ENCODE measurements around the gene CHCHD3. TPM values are rescaled to one million over a fixed set of nuclear protein-coding genes. Genes with fewer than 3 reads are reported as not detected.

The CHCHD3 gene
- total and polyA plus RNA-seq, 7 donors, result 61.7 to 93.4 (median 63.7) TPM

DNA sequence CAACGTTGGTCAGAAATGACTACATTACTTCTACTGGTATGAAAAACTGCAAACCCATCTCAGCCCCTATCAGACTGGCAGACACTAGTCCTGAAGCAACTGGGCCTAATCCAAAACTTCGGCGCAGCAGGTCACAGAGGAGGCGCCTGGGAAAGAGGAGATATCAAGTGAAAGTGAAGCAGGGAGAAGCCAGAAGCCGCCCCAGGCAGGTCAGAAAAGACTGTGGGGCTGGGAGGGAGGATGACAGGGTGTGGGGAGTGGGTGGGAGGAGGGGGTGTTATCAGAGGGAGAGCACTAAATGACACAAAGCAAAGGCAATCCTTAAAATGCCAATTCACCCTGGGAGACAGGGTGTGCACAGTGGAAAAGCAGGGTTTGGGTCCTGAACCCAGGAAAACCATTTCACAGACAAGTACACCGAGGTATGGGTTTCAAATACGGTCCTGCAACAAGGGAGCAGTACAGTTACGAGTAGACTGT lies 731 bp downstream of the CHCHD3 start:
- WGBS, 2 donors, result 1 to 6% methylated on average over 8 of the region's 8 CpGs
- intact Hi-C loops (cut with DNase I), result loop anchor here (5.0 kb wide), 2 partner anchors 171 to 1236 kb away; partner anchors contain the start of genes EXOC4 and SLC35B4
- H3K36me3 ChIP-seq, result no peaks in the 10 kb centered on the region
- H3K27ac ChIP-seq, result peak overlapping the region; percentile 77 to 89 (median 88)
- no peaks in the 10 kb centered on the region for H3K9me3 ChIP-seq
- peaks cover 0 to 42% (median 23%) of the 10 kb centered on the region in 4 donors for H3K4me1 ChIP-seq
- TF ChIP-seq EP300 (IDR thresholded peaks at IDR 0.05) (no peak), POLR2A (IDR thresholded peaks at IDR 0.05) (no peak)
- H3K4me3 ChIP-seq, result peak overlapping the region; percentile 73 to 96 (median 88)
- no peak for DNase-seq
- no peaks in the 10 kb centered on the region for H3K27me3 ChIP-seq

DNA sequence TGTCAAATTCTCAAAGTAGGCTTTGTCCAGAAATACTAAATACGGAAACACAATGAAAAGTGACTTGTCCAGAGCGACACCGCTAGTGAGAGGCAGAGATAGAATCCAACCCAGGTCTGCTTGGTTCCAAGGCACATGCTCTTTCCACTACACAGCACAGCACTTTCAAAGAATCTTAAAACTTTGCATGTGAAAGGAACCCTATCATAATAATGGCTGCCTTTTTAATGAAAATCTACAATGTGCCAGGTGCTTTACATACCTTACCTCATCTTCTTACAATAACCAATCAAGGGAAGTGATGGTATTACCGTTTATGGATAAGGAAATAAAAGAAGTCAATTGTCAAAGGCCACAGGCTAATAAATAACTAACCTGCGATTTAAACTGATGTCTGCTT lies 2.6 kb downstream of the CHCHD3 start:
- Histone ChIP-seq H3K4me1 (peaks cover 0 to 46% (median 23%) of the 10 kb centered on the region in 4 donors), H3K27me3 (no peaks in the 10 kb centered on the region), H3K36me3 (no peaks in the 10 kb centered on the region), H3K9me3 (no peaks in the 10 kb centered on the region), H3K4me3 (no peak overlapping the region), H3K27ac (no peak overlapping the region)
- WGBS, 2 donors, result 70 to 84% methylated on average over 5 of the region's 5 CpGs
- TF ChIP-seq EP300 (IDR thresholded peaks at IDR 0.05) (no peak), POLR2A (IDR thresholded peaks at IDR 0.05) (no peak), POLR2AphosphoS5 (IDR thresholded peaks at IDR 0.05) (no peak)
- TF ChIP-seq, protein P1, sequence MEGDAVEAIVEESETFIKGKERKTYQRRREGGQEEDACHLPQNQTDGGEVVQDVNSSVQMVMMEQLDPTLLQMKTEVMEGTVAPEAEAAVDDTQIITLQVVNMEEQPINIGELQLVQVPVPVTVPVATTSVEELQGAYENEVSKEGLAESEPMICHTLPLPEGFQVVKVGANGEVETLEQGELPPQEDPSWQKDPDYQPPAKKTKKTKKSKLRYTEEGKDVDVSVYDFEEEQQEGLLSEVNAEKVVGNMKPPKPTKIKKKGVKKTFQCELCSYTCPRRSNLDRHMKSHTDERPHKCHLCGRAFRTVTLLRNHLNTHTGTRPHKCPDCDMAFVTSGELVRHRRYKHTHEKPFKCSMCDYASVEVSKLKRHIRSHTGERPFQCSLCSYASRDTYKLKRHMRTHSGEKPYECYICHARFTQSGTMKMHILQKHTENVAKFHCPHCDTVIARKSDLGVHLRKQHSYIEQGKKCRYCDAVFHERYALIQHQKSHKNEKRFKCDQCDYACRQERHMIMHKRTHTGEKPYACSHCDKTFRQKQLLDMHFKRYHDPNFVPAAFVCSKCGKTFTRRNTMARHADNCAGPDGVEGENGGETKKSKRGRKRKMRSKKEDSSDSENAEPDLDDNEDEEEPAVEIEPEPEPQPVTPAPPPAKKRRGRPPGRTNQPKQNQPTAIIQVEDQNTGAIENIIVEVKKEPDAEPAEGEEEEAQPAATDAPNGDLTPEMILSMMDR (IDR thresholded peaks at IDR 0.05), result no peak
- DNase-seq, result no peak
- intact Hi-C loops (cut with DNase I), result no loop called here

DNA sequence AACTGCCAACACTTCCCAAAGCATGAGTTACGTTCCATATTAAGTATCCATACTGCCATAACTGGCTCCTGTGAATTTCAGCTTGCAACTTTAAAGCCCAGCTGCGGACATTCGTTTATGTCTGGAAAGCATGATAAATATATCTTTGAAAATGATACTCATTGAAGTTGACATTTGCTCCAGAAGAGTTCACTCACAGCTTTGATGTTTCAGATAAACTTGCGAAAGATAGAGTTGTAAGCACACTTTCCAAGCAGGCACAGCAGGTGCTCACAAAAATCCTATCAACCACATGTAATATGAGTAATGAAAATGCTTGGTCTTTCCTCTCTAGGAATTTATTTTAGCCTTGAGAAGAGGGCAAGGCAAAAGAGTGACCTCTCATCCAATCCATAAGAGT lies 4.5 kb downstream of the CHCHD3 start:
- Histone ChIP-seq H3K9me3 (no peaks in the 10 kb centered on the region), H3K27me3 (no peaks in the 10 kb centered on the region), H3K4me1 (peaks cover 0 to 44% (median 23%) of the 10 kb centered on the region in 4 donors), H3K4me3 (no peak overlapping the region), H3K36me3 (no peaks in the 10 kb centered on the region), H3K27ac (no peak overlapping the region)
- TF ChIP-seq POLR2AphosphoS5 (IDR thresholded peaks at IDR 0.05) (no peak), EP300 (IDR thresholded peaks at IDR 0.05) (no peak), POLR2A (IDR thresholded peaks at IDR 0.05) (no peak)
- no peak for DNase-seq
- intact Hi-C loops (cut with DNase I), result no loop called here
- WGBS, 2 donors, result 90 to 95% methylated on average over 4 of the region's 4 CpGs

DNA sequence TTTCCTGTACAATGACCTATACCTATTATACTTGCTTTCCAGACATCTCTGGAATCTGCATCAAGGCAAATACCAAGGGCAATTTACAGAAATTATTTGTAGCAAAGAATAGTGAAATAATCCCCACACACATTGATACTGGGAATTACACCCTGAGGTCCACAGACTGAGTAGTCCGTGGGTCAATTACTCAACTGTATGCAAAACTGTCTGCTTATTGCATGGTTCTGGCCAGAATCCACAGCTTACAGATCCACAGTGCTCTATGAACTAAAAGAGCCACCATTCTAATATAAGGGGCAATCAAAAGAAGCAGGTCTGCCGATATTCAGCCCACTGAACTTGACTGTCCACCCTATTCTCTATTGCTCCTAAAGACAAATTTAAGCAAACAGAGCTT lies 5.7 kb downstream of the CHCHD3 start:
- TF ChIP-seq, protein P1 (IDR thresholded peaks at IDR 0.05), result no peak
- TF ChIP-seq EP300 (IDR thresholded peaks at IDR 0.05) (no peak), POLR2A (IDR thresholded peaks at IDR 0.05) (no peak), POLR2AphosphoS5 (IDR thresholded peaks at IDR 0.05) (no peak)
- intact Hi-C loops (cut with DNase I), result no loop called here
- no peaks in the 10 kb centered on the region for H3K36me3 ChIP-seq
- 86 to 87% methylated on average over 2 of the region's 2 CpGs for WGBS, 2 donors
- no peaks in the 10 kb centered on the region for H3K27me3 ChIP-seq
- H3K4me3 ChIP-seq, result no peak overlapping the region
- H3K27ac ChIP-seq, result no peak overlapping the region
- no peak for DNase-seq
- H3K9me3 ChIP-seq, result no peaks in the 10 kb centered on the region
- H3K4me1 ChIP-seq, result peaks cover 0 to 46% (median 21%) of the 10 kb centered on the region in 4 donors

DNA sequence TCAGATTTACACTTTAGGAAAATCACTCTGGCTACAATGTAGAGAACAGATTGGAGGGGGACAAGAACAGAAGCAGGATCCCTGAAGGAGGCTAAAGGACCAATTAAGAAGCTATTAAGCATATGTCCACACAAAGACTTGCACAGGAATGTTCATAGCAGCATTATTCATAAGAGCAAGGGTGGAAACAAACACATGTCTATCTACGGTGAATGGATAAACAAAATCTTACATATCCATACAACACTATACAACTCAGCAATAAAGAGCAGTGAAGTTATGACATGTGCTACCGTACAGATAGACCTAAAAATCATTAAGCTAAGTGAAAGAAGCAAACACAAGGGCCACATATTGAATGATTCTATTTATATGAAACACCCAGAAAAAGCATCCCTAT lies 10.4 kb downstream of the CHCHD3 start:
- Histone ChIP-seq H3K36me3 (peaks cover 0 to 29% (median 3%) of the 10 kb centered on the region in 4 donors), H3K4me1 (peaks cover 0 to 18% (median 6%) of the 10 kb centered on the region in 4 donors), H3K9me3 (no peaks in the 10 kb centered on the region), H3K27ac (no peak overlapping the region), H3K27me3 (no peaks in the 10 kb centered on the region), H3K4me3 (no peak overlapping the region)
- 89 to 90% methylated on average over 2 of the region's 2 CpGs for WGBS, 2 donors
- DNase-seq, result no peak
- TF ChIP-seq, protein P1 (IDR thresholded peaks at IDR 0.05), result no peak
- TF ChIP-seq POLR2A (IDR thresholded peaks at IDR 0.05) (no peak), EP300 (IDR thresholded peaks at IDR 0.05) (no peak), POLR2AphosphoS5 (IDR thresholded peaks at IDR 0.05) (no peak)
- intact Hi-C loops (cut with DNase I), result no loop called here

DNA sequence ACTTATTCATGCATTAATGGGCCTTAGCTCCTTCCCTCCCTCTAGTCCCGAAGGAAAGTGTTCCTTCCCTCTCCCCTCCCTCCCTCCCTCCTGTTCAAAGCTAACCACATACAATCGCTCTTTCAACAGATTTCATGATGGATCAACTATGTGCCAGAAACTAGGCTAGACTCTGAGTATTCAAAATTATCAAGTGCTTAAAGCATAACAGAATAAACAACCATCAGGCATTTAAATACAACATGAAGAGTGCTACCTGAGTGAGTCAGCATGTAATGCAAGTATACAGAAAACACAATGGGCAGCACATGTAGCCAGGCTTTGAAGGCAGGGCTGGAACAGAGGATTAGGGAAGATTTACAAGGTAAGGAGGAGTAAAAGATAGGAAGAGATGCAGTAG lies 11.3 kb downstream of the CHCHD3 start:
- WGBS, 2 donors, result 78 to 84% methylated on average over 2 of the region's 2 CpGs

More for the DNA sequence above, 11.3 kb downstream of the CHCHD3 start:
- H3K4me1 ChIP-seq, result peaks cover 0 to 17% (median 5%) of the 10 kb centered on the region in 4 donors
- H3K36me3 ChIP-seq, result peaks cover 0 to 30% (median 3%) of the 10 kb centered on the region in 4 donors
- no peaks in the 10 kb centered on the region for H3K9me3 ChIP-seq
- no peak overlapping the region for H3K4me3 ChIP-seq
- no peak overlapping the region for H3K27ac ChIP-seq
- no peak for DNase-seq
- intact Hi-C loops (cut with DNase I), result no loop called here
- TF ChIP-seq EP300 (IDR thresholded peaks at IDR 0.05) (no peak), POLR2AphosphoS5 (IDR thresholded peaks at IDR 0.05) (no peak), POLR2A (IDR thresholded peaks at IDR 0.05) (no peak)
- TF ChIP-seq, protein P1 (IDR thresholded peaks at IDR 0.05), result no peak
- H3K27me3 ChIP-seq, result no peaks in the 10 kb centered on the region
